ENCODE measurements around the gene B3GLCT.
"Not testable (repeated sequence)": the region's sequence is repeated elsewhere in the genome, so short reads cannot be mapped to it uniquely, and the experiment has no call there.

B3GLCT gene

DNA sequence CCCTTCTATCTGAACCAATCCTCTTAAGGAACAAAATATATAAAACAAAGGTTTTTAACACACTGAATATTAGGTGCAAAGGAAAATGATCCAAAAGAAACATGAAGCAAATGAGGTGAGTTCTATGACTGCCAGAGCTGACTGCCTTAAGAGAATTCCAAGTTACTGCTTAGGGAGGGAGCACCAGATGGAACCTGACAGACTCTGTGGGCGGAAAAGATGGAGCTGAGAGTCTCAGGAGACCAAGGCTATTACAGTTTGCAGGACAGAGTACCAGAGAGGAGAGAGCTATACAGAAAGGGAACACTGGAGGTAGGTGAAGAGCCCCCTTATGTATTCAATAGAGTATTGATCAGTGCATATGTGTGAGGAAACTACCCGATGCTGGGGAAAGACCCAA is 87.2 kb downstream of the B3GLCT start:
- no peak for DNase-seq

- no peak for DNase-seq
These were observed 101.3 kb downstream of the B3GLCT start for GRCh38 chr13:31301119-31301518.

- no peak for DNase-seq
These were observed 110.6 kb downstream of the B3GLCT start for GRCh38 chr13:31310356-31310755.

GRCh38 chr13:31310786-31311185 is 111.0 kb downstream of the B3GLCT start:
- DNase-seq, result no peak

- DNase-seq, result no peak
These were observed 112.1 kb downstream of the B3GLCT start for GRCh38 chr13:31311921-31312320.

GRCh38 chr13:31314961-31315360 is 115.2 kb downstream of the B3GLCT start:
- DNase-seq, result no peak

- no peak for DNase-seq
These were observed 121.2 kb downstream of the B3GLCT start for GRCh38 chr13:31320946-31321345.

DNA sequence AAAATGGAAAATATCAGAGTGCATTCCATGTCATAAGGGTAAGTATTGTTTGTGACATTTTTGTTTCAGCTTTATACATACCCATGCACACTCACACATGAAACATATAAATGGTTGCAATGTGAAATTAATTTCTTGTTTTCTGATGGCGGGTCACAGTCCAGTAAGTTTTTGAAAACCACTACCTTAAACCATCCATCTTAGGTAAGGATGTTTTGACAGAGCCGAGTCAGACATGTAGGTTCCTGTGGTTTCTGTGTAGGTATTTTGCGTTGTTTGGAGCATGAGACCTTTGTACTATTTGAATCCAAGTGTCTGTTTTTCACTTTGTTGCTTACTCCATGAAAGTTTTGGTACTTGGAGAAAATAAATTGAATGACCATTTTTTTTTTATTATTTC is 121.7 kb downstream of the B3GLCT start:
- DNase-seq, result no peak

DNA sequence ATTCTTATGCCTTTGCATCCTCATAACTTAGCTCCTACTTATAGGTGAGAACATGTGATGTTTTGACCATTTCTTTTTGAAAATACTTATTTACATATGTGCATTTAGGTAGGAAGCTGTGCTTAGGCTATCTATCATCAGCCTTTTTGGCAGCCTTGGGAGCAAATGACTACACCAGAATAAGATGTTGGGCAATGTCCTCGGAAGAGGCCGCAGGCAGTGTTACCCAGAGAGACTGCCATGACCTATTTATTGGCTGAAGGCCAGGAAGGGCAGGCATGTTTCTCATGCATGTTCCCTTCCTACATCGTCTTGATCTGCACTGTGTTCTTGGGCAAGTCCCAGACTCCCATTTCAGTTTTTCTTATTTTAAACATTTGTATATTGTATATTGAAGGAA is 122.3 kb downstream of the B3GLCT start:
- no peak for DNase-seq

DNA sequence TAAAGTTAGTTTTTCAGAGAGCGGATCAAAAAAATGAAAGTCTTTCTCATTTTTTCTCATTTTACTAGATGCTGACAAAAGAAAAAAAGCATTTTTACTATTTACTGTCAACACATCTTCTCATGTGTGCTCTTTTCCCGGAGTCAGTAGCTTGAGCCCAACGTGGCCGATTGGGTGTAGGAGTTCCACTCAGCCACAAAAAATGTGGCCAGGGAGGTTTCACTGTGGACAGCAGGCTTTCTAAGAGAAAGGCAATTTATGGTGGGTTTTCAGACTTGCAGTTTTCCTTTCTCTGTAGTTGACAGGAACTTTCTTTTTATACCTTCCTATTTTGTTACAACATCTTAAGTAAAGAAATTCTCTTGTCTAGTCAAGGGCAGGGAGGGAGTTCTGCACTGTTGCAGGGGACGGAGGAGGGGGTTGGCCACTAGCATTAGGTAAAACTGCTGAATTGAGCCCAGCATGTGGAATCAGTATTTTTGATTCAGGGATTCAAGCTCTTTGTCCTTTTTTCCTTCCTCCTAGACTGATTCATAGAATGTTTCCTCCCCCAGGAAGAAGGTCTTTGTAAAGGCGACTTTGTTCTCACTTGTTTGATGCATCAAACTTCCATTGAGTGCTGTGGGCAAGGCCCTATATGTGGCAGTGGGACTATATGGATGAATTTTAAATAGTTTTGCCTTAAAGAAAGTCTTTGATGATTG is 123.1 kb downstream of the B3GLCT start:
- DNase-seq, result no peak

GRCh38 chr13:31327182-31327860 is 127.5 kb downstream of the B3GLCT start:
- no peak for DNase-seq

DNA sequence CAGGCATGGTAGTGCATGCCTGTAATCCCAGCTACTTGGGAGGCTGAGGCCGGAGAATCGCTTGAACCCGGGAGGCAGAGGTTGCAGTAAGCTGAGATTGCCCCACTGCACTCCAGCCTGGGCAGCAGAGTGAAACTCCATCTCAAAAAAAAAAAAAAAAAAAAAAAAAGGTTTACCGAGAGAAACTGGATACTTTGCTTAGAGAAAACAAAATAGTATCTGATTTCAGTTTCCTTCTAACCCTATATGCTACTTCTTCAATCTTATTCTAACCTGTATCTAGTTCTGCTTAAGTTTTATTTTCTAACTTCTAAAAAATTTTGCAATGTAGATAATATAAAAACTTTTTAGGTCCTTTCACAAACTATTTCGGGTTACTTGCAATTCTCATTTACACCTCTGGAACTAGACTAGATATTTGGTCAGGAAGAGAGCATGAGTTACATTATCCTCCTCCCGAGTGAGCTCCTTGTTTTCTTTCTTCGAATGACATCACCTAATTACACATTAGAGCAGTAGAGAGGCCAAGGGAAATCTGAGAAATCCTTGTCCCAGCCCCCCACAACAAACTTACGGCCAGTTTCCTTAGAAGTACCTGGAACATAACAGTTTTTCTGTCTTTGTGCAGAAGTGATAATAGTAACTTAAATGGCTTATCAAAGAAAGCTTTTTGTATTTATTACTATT is 128.9 kb downstream of the B3GLCT start:
- no peak for DNase-seq

DNA sequence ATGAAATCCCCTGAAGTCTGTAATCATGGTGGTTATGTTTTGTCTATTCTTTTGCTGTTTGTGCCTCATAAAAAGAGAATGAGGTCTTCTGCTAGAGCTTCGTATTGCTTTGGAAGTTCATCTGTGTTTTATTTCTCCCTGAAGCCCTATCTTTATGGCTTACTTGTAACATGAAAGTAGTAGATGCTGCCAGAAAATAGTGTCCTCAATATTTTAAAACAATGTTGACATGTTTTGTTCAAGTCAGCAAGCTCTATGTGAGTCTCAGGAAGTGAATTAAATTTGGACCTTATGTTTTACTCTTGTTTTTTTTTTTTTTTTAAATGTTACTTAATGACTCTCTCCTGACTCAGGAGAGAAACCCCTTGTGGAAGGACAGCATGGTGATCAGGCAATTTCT is 130.5 kb downstream of the B3GLCT start:
- DNase-seq, result no peak

GRCh38 chr13:31331068-31331467 is 131.3 kb downstream of the B3GLCT start:
- DNase-seq, result no peak

DNA sequence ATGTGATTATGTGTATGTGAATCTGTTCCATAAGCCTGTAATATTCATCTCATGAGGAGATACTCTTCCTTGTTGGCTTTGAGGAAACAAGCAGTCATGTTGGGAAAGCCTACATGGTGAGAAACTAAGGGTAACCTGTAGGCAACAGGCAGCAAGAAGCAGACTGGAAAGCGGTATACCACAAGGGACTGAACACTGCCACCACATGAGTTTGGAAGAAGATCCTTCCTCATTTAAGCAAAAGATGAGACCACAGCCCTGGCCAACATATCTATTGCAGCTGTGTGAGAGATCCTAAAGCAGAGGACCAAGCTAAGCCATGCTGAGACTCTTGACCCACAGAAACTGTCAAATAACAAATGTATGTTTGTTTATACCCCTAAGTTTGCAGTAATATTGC is 134.8 kb downstream of the B3GLCT start:
- no peak for DNase-seq

DNA sequence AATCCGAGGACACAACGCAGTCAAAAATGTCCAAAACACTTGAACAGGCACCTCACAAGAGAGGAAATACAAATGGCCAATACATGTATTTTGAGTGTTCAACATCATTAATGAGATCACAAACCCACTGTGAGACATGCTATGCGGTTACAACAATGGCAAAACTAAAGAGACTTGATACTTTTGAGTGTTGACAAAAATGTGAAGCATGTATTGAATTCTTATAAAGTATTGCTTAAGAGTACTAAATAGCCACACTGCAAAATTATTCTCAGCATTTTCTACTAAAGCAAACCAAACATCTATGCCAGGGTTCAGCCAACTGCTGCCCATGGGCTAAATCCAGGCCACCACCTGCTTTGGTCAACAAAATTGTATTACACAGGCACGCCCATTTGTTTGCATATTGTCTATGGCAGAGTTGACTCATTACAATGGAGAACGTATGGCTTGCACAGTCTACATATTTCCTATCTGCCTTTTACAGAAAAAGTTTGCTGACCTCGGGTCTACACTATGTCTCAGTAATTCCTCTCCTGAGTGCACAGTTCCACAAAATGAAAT is 135.3 kb downstream of the B3GLCT start:
- no peak for DNase-seq

DNA sequence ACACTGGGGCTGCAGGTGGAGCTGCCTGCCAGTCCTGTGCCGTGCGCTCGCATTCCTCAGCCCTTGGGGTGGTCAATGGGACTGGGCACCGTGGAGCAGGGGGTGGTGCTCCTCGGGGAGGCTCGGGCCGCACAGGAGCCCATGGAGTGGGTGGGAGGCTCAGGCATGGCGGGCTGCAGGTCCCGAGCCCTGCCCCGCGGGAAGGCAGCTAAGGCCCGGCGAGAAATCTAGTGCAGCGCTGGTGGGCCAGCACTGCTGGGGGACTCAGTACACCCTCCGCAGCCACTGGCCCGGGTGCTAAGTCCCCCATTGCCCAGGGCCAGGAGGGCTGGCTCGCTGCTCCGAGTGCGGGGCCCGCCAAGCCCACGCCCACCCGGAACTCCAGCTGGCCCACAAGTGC is 139.8 kb downstream of the B3GLCT start:
- not testable (repeated sequence) for DNase-seq

- not testable (repeated sequence) for DNase-seq
These were observed 141.1 kb downstream of the B3GLCT start for GRCh38 chr13:31340848-31341247.

- no peak for DNase-seq
These were observed 147.1 kb downstream of the B3GLCT start for GRCh38 chr13:31346891-31347290.

DNA sequence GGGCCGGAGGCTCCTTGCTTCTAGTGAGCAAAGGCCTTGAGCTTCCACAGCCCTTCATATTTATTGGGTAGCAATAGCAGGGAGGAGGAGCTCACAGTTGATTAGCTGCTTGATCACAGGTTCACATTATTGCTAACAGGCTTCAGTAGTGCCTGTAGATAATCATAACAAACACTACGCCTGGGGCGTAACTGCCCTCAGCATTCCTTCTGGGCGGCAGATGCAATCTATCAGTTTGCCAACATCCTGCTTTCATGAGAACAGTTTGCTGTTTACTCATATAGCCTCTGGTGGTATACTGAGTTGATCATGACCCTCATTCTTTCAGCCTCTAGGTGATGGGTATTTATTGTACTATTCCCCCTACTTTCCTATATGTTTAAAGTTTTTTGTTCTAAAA is 149.4 kb downstream of the B3GLCT start:
- no peak for DNase-seq

GRCh38 chr13:31350560-31350959 is 150.8 kb downstream of the B3GLCT start:
- DNase-seq, result no peak

- no peak for DNase-seq
These were observed 151.6 kb downstream of the B3GLCT start for GRCh38 chr13:31351376-31351775.

- no peak for DNase-seq
These were observed 152.7 kb downstream of the B3GLCT start for GRCh38 chr13:31352467-31352866.

DNA sequence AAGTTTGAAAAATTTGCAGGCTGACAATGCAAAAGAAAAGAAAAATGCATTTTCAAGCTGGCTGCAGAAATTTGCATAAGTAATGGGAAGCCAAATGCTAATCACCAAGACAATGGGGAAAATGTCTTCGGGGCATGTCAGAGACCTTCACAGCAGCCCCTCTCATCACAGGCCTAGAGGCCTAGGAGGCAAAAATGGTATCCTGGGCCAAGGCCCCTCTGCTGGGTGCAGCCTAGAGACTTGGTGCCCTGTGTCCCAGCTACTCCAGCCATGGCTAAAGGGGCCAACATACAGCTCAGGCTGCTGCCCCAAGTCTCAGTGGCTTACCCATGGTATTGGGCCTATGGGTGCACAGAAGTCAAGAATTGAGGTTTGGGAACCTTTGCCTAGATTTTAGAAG is 155.2 kb downstream of the B3GLCT start:
- DNase-seq, result no peak
